ENCODE measurements around the gene MAST2. TPM values are rescaled to one million over a fixed set of nuclear protein-coding genes. Genes with fewer than 3 reads are reported as not detected.

The MAST2 gene
- total and polyA plus RNA-seq, 2 of the 13 experiments (the other 11 are each of a cell fraction or from before 2014, with no cell fraction given) = 15.3 to 23.0 TPM

- H3K4me3 ChIP-seq (replicated peaks in 1 of 3; ENCODE audit: insufficient read depth in 1 of 3, low read depth in 2 of 3, low read length in 3 of 3) = no peak overlapping the region
- ATAC-seq = peak; percentile 31
- no peak for TF ChIP-seq AGO1 (IDR thresholded peaks at IDR 0.05; ENCODE audit: low read depth, low read length, poor library complexity, severe bottlenecking)
- no peak for TF ChIP-seq ISX (CRISPR knock-in tag; conservative IDR thresholded peaks at IDR 0.05)
- no peak for TF ChIP-seq ZNF557 (CRISPR knock-in tag; IDR thresholded peaks at IDR 0.05)
- H3K4me1 ChIP-seq (ENCODE audit: insufficient read depth, low read length) = peaks cover 29% of the 10 kb centered on the region
- peak overlapping the region; percentile 19 for H3K27ac ChIP-seq (ENCODE audit: extremely low read length, insufficient read depth, low read length)
- ChIA-PET CTCF (ENCODE audit: low intra/inter-chr PET ratio, low total read pairs) (no interaction called here), POLR2A (no interaction called here)
- no TSS peak for BruUV-seq (replicated peaks)
- H3K79me2 ChIP-seq (ENCODE audit: insufficient read depth, low read length) = no peaks in the 10 kb centered on the region
- WGBS (ENCODE audit: low lambda C conversion rate) = 100% methylated on average over 3 of the region's 3 CpGs
- no peak overlapping the region for H2AFZ ChIP-seq (ENCODE audit: low read length)
- H4K20me1 ChIP-seq (ENCODE audit: insufficient read depth, low read length) = no peaks in the 10 kb centered on the region
- no peak for DNase-seq (ENCODE audit: low spot score)
- in situ Hi-C loops (cut with HindIII; ENCODE audit: extremely low pct_ligation_motif_present, low pct_unique_long_range_greater_than_20kb) = no loop called here
- no peak for FAIRE-seq
- no peaks in the 10 kb centered on the region for H3K27me3 ChIP-seq (ENCODE audit: control insufficient read depth in 1 of 2, insufficient read depth in 2 of 2, low read length in 2 of 2)
- H3K9me3 ChIP-seq (ENCODE audit: low read length) = no peaks in the 10 kb centered on the region
- H3K9ac ChIP-seq (ENCODE audit: insufficient read depth, low read depth, low read length) = no peak overlapping the region
- intact Hi-C loops (cut with micrococcal nuclease; ENCODE audit: unreplicated experiment) = no loop called here
- peaks cover 17 to 50% of the 10 kb centered on the region in 2 experiments for H3K36me3 ChIP-seq (replicated peaks in 1 of 2; ENCODE audit: control insufficient read depth in 1 of 2, insufficient read depth in 2 of 2, low read length in 2 of 2)
- H3K4me2 ChIP-seq (ENCODE audit: low read depth, low read length) = no peak overlapping the region
Measured at GRCh38 chr1:46002551-46003150, 199.2 kb downstream of the MAST2 start.

DNA sequence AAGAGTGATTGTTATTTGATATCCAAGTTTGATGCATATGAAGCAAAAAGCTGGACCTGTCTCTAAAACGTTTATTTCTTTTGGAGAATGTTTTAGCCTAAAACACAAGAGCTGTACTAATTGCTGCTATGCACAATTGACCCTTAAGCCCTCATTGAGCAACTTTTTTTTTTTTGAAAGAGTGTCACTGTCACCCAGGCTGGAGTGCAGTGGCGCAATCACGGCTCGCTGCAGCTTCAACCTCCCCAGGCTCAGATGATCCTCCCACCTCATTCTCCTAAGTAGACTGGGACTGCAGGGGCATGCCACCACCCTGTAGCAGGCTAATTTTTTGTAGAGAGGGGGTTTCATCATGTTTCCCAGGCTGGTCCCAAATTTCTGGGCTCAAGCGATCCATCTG lies 199.9 kb downstream of the MAST2 start:
- 40% methylated on average over 5 of the region's 5 CpGs for WGBS (ENCODE audit: low lambda C conversion rate)
- Histone ChIP-seq H3K4me2 (ENCODE audit: low read depth, low read length) (no peak overlapping the region; the same call in 1 of the 2 replicates), H3K4me3 (replicated peaks in 1 of 3; ENCODE audit: insufficient read depth in 1 of 3, low read depth in 2 of 3, low read length in 3 of 3) (no peak overlapping the region), H3K27me3 (ENCODE audit: control insufficient read depth in 1 of 2, insufficient read depth in 2 of 2, low read length in 2 of 2) (no peaks in the 10 kb centered on the region), H3K9me3 (ENCODE audit: low read length) (no peaks in the 10 kb centered on the region), H2AFZ (ENCODE audit: low read length) (no peak overlapping the region), H3K36me3 (replicated peaks in 1 of 2; ENCODE audit: control insufficient read depth in 1 of 2, insufficient read depth in 2 of 2, low read length in 2 of 2) (peaks cover 21 to 57% of the 10 kb centered on the region in 2 experiments), H4K20me1 (ENCODE audit: insufficient read depth, low read length) (no peaks in the 10 kb centered on the region), H3K79me2 (ENCODE audit: insufficient read depth, low read length) (no peaks in the 10 kb centered on the region), H3K9ac (ENCODE audit: insufficient read depth, low read depth, low read length) (no peak overlapping the region), H3K4me1 (ENCODE audit: insufficient read depth, low read length) (peaks cover 24% of the 10 kb centered on the region), H3K27ac (ENCODE audit: extremely low read length, insufficient read depth, low read length) (peak overlapping the region; percentile 19)
- peak; percentile 84 for ATAC-seq
- in situ Hi-C loops (cut with HindIII; ENCODE audit: extremely low pct_ligation_motif_present, low pct_unique_long_range_greater_than_20kb) (no loop called here), intact Hi-C loops (cut with micrococcal nuclease; ENCODE audit: unreplicated experiment) (no loop called here)
- ChIA-PET POLR2A (no interaction called here), CTCF (ENCODE audit: low intra/inter-chr PET ratio, low total read pairs) (no interaction called here)
- no TSS peak for BruUV-seq (replicated peaks)
- FAIRE-seq = peak; percentile 88
- peak; percentile 46 for DNase-seq (ENCODE audit: low spot score)
- TF ChIP-seq HOXA3 (CRISPR knock-in tag; IDR thresholded peaks at IDR 0.05) = peak; percentile 40; the same call in 1 of the 2 replicates
- TF ChIP-seq ZNF335 (CRISPR knock-in tag; IDR thresholded peaks at IDR 0.05) = no peak
- no peak for TF ChIP-seq ZNF879 (CRISPR knock-in tag; IDR thresholded peaks at IDR 0.05)
- no peak for TF ChIP-seq FOXP1 (IDR thresholded peaks at IDR 0.05)
- TF ChIP-seq FOXP1 (CRISPR knock-in tag; IDR thresholded peaks at IDR 0.05) = no peak
- peak; percentile 40 for TF ChIP-seq TEAD3 (CRISPR knock-in tag; optimal IDR thresholded peaks at IDR 0.05; ENCODE audit: borderline replicate concordance)
- no peak for TF ChIP-seq ETV5 (CRISPR knock-in tag; IDR thresholded peaks at IDR 0.05; ENCODE audit: borderline replicate concordance)
- TF ChIP-seq, protein P1, sequence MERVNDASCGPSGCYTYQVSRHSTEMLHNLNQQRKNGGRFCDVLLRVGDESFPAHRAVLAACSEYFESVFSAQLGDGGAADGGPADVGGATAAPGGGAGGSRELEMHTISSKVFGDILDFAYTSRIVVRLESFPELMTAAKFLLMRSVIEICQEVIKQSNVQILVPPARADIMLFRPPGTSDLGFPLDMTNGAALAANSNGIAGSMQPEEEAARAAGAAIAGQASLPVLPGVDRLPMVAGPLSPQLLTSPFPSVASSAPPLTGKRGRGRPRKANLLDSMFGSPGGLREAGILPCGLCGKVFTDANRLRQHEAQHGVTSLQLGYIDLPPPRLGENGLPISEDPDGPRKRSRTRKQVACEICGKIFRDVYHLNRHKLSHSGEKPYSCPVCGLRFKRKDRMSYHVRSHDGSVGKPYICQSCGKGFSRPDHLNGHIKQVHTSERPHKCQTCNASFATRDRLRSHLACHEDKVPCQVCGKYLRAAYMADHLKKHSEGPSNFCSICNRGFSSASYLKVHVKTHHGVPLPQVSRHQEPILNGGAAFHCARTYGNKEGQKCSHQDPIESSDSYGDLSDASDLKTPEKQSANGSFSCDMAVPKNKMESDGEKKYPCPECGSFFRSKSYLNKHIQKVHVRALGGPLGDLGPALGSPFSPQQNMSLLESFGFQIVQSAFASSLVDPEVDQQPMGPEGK (CRISPR knock-in tag; IDR thresholded peaks at IDR 0.05) = no peak
- no peak for TF ChIP-seq SAFB2 (CRISPR knock-in tag; IDR thresholded peaks at IDR 0.05; ENCODE audit: borderline replicate concordance, low read depth)
- TF ChIP-seq ZNF792 (CRISPR knock-in tag; IDR thresholded peaks at IDR 0.05) = no peak
- no peak for TF ChIP-seq PRMT3 (CRISPR knock-in tag; IDR thresholded peaks at IDR 0.05; ENCODE audit: borderline replicate concordance, low read depth)
- TF ChIP-seq ZNF350 (CRISPR knock-in tag; IDR thresholded peaks at IDR 0.05; ENCODE audit: borderline replicate concordance, low read depth) = no peak

Measured in HepG2 (cell line).